HG03097 (cell line): Measurements from ENCODE around the gene C5orf52.
"Not testable (repeated sequence)": the region's sequence is repeated elsewhere in the genome, so short reads cannot be mapped to it uniquely, and the experiment has no call there.

Source experiments
- ATAC-seq: cut with Tn5 transposase; IDR thresholded peaks from one replicate; pipeline ENCODE4 v1.9.1; 2021; ENCODE audit not compliant: unreplicated experiment, low FRiP score

Gene C5orf52

DNA sequence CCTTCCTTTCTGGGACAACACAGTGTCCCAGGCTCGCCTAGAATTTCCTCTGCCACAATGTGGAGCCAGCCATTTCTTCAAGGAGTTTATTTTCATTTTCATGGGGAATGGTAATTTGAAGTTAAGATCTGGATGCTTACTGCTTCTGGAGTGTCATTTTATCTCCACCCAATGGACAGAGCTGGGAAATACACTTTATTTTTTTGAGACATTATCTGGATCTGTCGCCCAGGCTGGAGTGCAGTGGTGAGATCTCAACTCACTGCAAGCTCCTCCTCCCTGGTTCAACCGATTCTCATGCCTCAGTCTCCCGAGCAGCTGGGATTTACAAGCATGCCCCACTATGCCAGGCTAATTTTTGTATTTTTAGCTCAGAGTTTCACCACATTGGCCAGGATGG lies 47.2 kb downstream of the C5orf52 start:
- ATAC-seq: no peak

DNA sequence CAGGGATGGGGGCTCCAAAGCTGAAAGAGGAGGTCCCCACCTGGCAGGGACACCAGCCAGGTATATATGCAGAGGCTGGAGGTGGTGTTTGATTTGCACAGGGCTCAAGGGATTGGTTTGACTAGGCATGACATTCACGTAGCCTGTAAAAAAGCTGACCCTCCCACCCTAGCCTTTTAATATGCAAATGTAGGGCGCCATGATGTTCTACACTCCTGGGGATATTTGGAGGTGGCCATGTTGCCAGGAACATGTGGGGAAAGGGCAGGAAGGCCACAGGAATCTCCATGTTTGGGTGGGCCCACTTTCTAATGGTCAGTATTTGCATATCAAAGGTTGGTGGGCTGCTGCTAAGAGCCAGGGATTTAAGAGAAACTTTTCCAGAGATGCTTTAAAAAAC lies 47.9 kb downstream of the C5orf52 start:
- no peak for ATAC-seq

DNA sequence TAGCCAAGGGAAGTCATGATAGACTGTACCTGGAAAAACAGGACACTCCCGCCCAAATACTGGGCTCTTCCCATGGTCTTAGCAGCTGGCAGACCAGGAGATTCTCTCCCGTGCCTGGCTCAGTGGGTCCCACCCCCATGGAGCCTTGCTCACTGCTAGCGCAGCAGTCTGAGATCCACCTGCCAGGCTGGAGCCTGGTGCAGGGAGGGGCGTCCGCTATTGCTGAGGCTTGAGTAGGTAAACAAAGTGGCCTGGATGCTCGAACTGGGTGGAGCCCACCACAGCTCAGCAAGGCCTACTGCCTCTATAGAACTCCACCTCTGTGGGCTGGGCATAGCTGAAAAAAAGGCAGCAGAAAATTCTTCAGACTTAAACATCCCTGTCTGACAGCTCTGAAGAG lies 49.8 kb downstream of the C5orf52 start:
- ATAC-seq: no peak

DNA sequence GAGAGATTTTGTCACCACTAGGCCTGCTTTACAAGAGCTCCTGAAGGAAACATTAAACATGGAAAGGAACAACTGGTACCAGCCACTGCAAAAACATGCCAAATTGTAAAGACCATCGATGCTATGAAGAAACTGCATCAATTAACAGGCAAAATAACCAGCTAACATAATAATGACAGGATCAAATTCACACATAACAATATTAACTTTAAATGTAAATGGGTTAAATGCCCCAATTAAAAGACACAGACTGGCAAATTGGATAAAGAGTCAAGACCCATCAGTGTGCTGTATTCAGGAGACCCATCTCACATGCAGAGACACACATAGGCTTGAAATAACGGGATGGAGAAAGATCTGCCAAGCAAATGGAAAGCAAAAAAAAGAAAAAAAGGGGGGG lies 51.6 kb downstream of the C5orf52 start:
- ATAC-seq: not testable (repeated sequence)

DNA sequence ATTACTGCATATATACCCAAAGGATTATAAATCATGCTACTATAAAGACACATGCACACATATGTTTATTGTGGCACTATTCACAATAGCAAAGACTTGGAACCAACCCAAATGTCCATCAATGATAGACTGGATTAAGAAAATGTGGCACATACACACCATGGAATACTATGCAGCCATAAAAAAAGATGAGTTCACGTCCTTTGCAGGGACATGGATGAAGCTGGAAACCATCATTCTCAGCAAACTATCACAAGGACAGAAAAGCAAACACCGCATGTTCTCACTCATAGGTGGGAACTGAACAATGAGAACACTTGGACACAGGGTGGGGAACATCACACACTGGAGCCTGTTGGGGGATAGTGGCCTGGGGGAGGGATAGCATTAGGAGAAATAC lies 55.3 kb downstream of the C5orf52 start:
- not testable (repeated sequence) for ATAC-seq

DNA sequence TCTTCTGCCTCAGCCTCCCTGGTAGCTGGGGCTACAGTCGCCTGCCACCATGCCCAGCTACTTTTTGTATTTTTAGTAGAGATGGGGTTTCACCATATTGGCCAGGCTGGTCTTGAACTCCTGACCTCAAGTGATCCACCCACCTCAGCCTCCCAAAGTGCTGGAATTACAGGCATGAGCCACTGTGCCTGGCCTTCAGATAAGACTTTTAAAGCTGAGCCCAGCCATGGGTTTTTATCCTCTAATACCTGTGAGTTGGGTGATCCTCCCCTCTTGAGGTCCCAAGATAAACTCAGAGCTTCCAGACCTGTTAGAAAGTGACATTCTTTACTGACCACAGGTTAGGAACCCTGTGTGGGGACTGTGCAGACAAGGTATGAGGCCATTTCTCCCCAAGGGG lies 56.5 kb downstream of the C5orf52 start:
- not testable (repeated sequence) for ATAC-seq
